OCI-LY1 (cell line): Measurements from ENCODE around the gene PDE1C.

ENCODE experiments used
- H2AFZ ChIP-seq: fragments of 200-600 bp; sonication (generic), shearing (Covaris generic); 2 replicates; pipeline ENCODE4 v1.6.0; 2014; ENCODE audit warnings: antibody characterized with exemption, mild to moderate bottlenecking, low read length
- H3F3A ChIP-seq: fragments of 200-600 bp; sonication (generic), shearing (Covaris generic); 2 replicates; pipeline ENCODE4 v1.6.0; 2014; ENCODE audit warnings: mild to moderate bottlenecking, antibody characterized with exemption, low read length, moderate library complexity; ENCODE audit not compliant: insufficient read depth
- H3K27ac ChIP-seq: fragments of 200-600 bp; sonication (generic); 2 replicates; pipeline ENCODE4 v1.5.1; 2014; ENCODE audit warnings: low read length, mixed run types, mild to moderate bottlenecking, low read depth; ENCODE audit not compliant: poor library complexity, severe bottlenecking
- H3K27me3 ChIP-seq: fragments of 200-600 bp; sonication (generic); 2 replicates; pipeline ENCODE4 v1.6.0; 2014; ENCODE audit warnings: antibody characterized with exemption, mild to moderate bottlenecking, low read length, moderate library complexity; ENCODE audit not compliant: insufficient read depth
- H3K36me3 ChIP-seq: fragments of 200-600 bp; sonication (generic); 2 replicates; pipeline ENCODE4 v1.6.1; 2014; ENCODE audit warnings: mild to moderate bottlenecking, antibody characterized with exemption, low read length, moderate library complexity, mixed read lengths; ENCODE audit not compliant: insufficient read depth
- H3K4me1 ChIP-seq: fragments of 200-600 bp; sonication (generic); 2 replicates; pipeline ENCODE4 v1.5.1; 2014; ENCODE audit warnings: mild to moderate bottlenecking, low read length, moderate library complexity; ENCODE audit not compliant: insufficient read depth, severe bottlenecking
- H3K4me2 ChIP-seq: fragments of 200-600 bp; sonication (generic), shearing (Covaris generic); 2 replicates; pipeline ENCODE4 v1.6.1; 2014; ENCODE audit warnings: low read length
- H3K4me3 ChIP-seq: fragments of 200-600 bp; sonication (generic); 2 replicates; pipeline ENCODE4 v1.5.1; 2014; ENCODE audit warnings: low read length, low read depth, mild to moderate bottlenecking, mixed read lengths; ENCODE audit not compliant: poor library complexity, severe bottlenecking
- H3K79me2 ChIP-seq: fragments of 200-600 bp; shearing (Covaris generic); 2 replicates; pipeline ENCODE4 v1.6.1; 2016; ENCODE audit warnings: mixed run types, low read length, mixed read lengths; ENCODE audit not compliant: insufficient read depth
- H3K9ac ChIP-seq: fragments of 200-600 bp; sonication (generic), shearing (Covaris generic); 2 replicates; pipeline ENCODE4 v1.6.1; 2014; ENCODE audit warnings: mild to moderate bottlenecking, low read length, mixed read lengths
- H3K9me2 ChIP-seq: fragments of 200-600 bp; sonication (generic), shearing (Covaris generic); 2 replicates; pipeline ENCODE4 v1.6.1; 2014; ENCODE audit warnings: low read depth, mild to moderate bottlenecking, low read length, mixed read lengths
- H3K9me3 ChIP-seq: fragments of 200-600 bp; shearing (Covaris generic); 2 replicates; pipeline ENCODE4 v1.6.1; 2014; ENCODE audit warnings: low read length, mixed read lengths
- H4K20me1 ChIP-seq: fragments of 200-600 bp; sonication (generic), shearing (Covaris generic); 2 replicates; pipeline ENCODE4 v1.6.0; 2016; ENCODE audit warnings: mild to moderate bottlenecking, low read length; ENCODE audit not compliant: insufficient read depth
- EZH2 ChIP-seq: fragments of 200-600 bp; sonication (generic), shearing (Covaris generic); IDR thresholded peaks from 2 replicates; pipeline ENCODE4 v1.8.0; 2017; ENCODE audit warnings: borderline replicate concordance, mixed run types, mild to moderate bottlenecking, antibody characterized with exemption, low read length, moderate library complexity, mixed read lengths
- TF ChIP-seq, protein P1 (sequence below): fragments of 200-600 bp; sonication (generic), shearing (Covaris generic); IDR thresholded peaks from 2 replicates; pipeline ENCODE4 v1.5.1; 2017; ENCODE audit warnings: mild to moderate bottlenecking, antibody characterized with exemption, low read length, moderate library complexity, mixed read lengths

PDE1C gene

GRCh38 chr7:32039000-32039756 lies 31.0 kb downstream of the PDE1C start:
- no peaks in the 10 kb centered on the region for H3K4me1 ChIP-seq
- no peak overlapping the region for H3K27ac ChIP-seq
- no peak overlapping the region for H3K4me3 ChIP-seq
- no peaks in the 10 kb centered on the region for H3K27me3 ChIP-seq
- H3K79me2 ChIP-seq = no peaks in the 10 kb centered on the region
- H3F3A ChIP-seq = no peaks in the 10 kb centered on the region
- H3K4me2 ChIP-seq = no peak overlapping the region
- no peak overlapping the region for H2AFZ ChIP-seq
- no peaks in the 10 kb centered on the region for H3K9me2 ChIP-seq
- H3K9ac ChIP-seq = no peak overlapping the region
- TF ChIP-seq, protein P1, sequence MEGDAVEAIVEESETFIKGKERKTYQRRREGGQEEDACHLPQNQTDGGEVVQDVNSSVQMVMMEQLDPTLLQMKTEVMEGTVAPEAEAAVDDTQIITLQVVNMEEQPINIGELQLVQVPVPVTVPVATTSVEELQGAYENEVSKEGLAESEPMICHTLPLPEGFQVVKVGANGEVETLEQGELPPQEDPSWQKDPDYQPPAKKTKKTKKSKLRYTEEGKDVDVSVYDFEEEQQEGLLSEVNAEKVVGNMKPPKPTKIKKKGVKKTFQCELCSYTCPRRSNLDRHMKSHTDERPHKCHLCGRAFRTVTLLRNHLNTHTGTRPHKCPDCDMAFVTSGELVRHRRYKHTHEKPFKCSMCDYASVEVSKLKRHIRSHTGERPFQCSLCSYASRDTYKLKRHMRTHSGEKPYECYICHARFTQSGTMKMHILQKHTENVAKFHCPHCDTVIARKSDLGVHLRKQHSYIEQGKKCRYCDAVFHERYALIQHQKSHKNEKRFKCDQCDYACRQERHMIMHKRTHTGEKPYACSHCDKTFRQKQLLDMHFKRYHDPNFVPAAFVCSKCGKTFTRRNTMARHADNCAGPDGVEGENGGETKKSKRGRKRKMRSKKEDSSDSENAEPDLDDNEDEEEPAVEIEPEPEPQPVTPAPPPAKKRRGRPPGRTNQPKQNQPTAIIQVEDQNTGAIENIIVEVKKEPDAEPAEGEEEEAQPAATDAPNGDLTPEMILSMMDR = no peak
- TF ChIP-seq EZH2 = no peak
- H4K20me1 ChIP-seq = no peaks in the 10 kb centered on the region
- H3K36me3 ChIP-seq = no peaks in the 10 kb centered on the region
- no peaks in the 10 kb centered on the region for H3K9me3 ChIP-seq

DNA sequence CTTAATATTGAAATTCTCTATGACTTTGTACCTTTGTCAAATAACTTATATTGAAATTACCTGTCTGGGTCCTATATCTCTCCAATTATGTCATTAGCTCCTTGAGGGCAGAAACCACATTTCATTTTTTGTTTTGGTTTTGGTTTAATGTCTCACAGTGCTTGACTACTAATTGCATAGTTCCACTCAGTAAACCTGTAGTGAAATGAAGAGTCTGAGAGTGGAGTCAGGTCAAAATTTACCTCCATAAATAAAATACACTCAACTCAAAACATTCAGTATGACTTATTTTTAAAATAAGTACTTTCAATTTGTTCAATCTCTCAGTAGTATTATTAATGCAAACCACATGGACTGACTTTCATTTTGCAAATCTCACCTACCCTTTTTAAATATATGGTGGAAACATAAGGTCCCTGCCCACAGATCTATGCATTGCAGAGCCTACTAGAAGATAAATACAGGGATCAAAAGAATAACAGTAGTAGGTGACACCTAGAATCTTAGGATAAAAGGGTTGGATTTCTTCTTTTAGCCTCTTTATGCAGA lies 32.5 kb downstream of the PDE1C start:
- H2AFZ ChIP-seq = no peak overlapping the region
- no peak overlapping the region for H3K4me3 ChIP-seq
- H3K79me2 ChIP-seq = no peaks in the 10 kb centered on the region
- no peaks in the 10 kb centered on the region for H3K27me3 ChIP-seq
- H3K9ac ChIP-seq = no peak overlapping the region
- H3K4me2 ChIP-seq = no peak overlapping the region
- TF ChIP-seq EZH2 = no peak
- TF ChIP-seq, protein P1 = no peak
- no peaks in the 10 kb centered on the region for H3K9me2 ChIP-seq
- H3K9me3 ChIP-seq = no peaks in the 10 kb centered on the region
- no peaks in the 10 kb centered on the region for H3K36me3 ChIP-seq
- no peaks in the 10 kb centered on the region for H3F3A ChIP-seq
- no peak overlapping the region for H3K27ac ChIP-seq
- H3K4me1 ChIP-seq = no peaks in the 10 kb centered on the region
- H4K20me1 ChIP-seq = no peaks in the 10 kb centered on the region

- Histone ChIP-seq H3K9me2 (no peaks in the 10 kb centered on the region), H3K4me1 (no peaks in the 10 kb centered on the region), H3K9ac (no peak overlapping the region), H3K27ac (no peak overlapping the region), H2AFZ (no peak overlapping the region), H3K79me2 (no peaks in the 10 kb centered on the region), H3K9me3 (no peaks in the 10 kb centered on the region), H3K4me3 (no peak overlapping the region), H4K20me1 (no peaks in the 10 kb centered on the region), H3K27me3 (no peaks in the 10 kb centered on the region), H3K36me3 (no peaks in the 10 kb centered on the region), H3F3A (no peaks in the 10 kb centered on the region), H3K4me2 (no peak overlapping the region)
- TF ChIP-seq EZH2 = no peak
These were observed 33.6 kb downstream of the PDE1C start for GRCh38 chr7:32036557-32036956.

- no peak overlapping the region for H3K9ac ChIP-seq
- H2AFZ ChIP-seq = no peak overlapping the region
- no peak overlapping the region for H3K27ac ChIP-seq
- no peaks in the 10 kb centered on the region for H3K9me3 ChIP-seq
- TF ChIP-seq EZH2 = no peak
- TF ChIP-seq, protein P1 = no peak
- H3K4me3 ChIP-seq = no peak overlapping the region
- no peaks in the 10 kb centered on the region for H3K9me2 ChIP-seq
- no peaks in the 10 kb centered on the region for H3K4me1 ChIP-seq
- no peaks in the 10 kb centered on the region for H4K20me1 ChIP-seq
- no peaks in the 10 kb centered on the region for H3K79me2 ChIP-seq
- H3K27me3 ChIP-seq = no peaks in the 10 kb centered on the region
- H3F3A ChIP-seq = no peaks in the 10 kb centered on the region
- no peaks in the 10 kb centered on the region for H3K36me3 ChIP-seq
- H3K4me2 ChIP-seq = no peak overlapping the region
These were observed 36.2 kb downstream of the PDE1C start for GRCh38 chr7:32034052-32034451.
